ACC112 (cell line): ENCODE data around the gene KCNJ10.

ENCODE experiments used
- H2AFZ ChIP-seq: fragments of 200-600 bp; sonication (generic); one replicate; pipeline ENCODE4 v1.6.0; 2017; ENCODE audit warnings: antibody characterized with exemption, low read length; ENCODE audit not compliant: unreplicated experiment
- H3K27ac ChIP-seq: fragments of 200-600 bp; sonication (generic); 2 replicates; pipeline ENCODE4 v1.5.1; 2014; ENCODE audit warnings: low read depth, mild to moderate bottlenecking, antibody characterized with exemption, low read length, moderate library complexity
- H3K27me3 ChIP-seq: fragments of 200-600 bp; sonication (generic); 2 replicates; pipeline ENCODE4 v1.6.1; 2014; ENCODE audit warnings: mild to moderate bottlenecking, antibody characterized with exemption, low read length, moderate library complexity, mixed read lengths; ENCODE audit not compliant: insufficient read depth
- H3K36me3 ChIP-seq: fragments of 200-600 bp; sonication (generic); 2 replicates; pipeline ENCODE4 v1.6.1; 2016; ENCODE audit warnings: mild to moderate bottlenecking, antibody characterized with exemption, low read length, moderate library complexity, mixed read lengths; ENCODE audit not compliant: insufficient read depth
- H3K4me1 ChIP-seq: fragments of 200-600 bp; sonication (generic); one replicate; pipeline ENCODE4 v1.6.1; 2016; ENCODE audit warnings: low read length, mixed read lengths; ENCODE audit not compliant: insufficient read depth, unreplicated experiment, control insufficient read depth
- H3K4me3 ChIP-seq: fragments of 200-600 bp; sonication (generic); 2 replicates; pipeline ENCODE4 v1.5.1; 2014; ENCODE audit warnings: mild to moderate bottlenecking, low read depth, low read length
- H3K79me2 ChIP-seq: fragments of 200-600 bp; sonication (generic); one replicate; pipeline ENCODE4 v1.6.0; 2016; ENCODE audit warnings: low read length; ENCODE audit not compliant: control insufficient read depth, unreplicated experiment, insufficient read depth

The KCNJ10 gene

DNA sequence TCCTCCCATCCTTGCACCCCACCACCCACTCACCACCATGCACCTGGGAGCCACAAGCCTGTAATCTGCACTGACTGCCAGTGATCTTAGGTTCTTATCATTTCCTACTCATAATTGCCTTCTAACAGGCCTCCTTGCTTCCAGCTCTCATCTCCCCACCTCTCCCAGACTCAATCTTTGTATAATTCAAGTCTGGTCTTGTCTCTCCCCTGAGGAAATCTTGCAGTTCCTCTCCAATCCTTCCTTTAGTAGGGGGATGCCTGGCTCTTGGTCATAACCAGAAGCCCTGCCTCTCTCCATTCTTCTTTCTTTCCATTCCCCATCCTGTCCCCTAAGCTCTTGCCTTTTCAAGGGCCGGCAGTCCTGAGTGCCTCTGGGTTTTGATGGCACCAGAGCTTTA, 66.0 kb downstream of the KCNJ10 start:
- Histone ChIP-seq H3K4me1 (peaks cover 5% of the 10 kb centered on the region), H3K79me2 (no peaks in the 10 kb centered on the region), H3K36me3 (no peaks in the 10 kb centered on the region), H3K4me3 (no peak overlapping the region), H3K27ac (no peak overlapping the region), H2AFZ (no peak overlapping the region), H3K27me3 (no peaks in the 10 kb centered on the region)

DNA sequence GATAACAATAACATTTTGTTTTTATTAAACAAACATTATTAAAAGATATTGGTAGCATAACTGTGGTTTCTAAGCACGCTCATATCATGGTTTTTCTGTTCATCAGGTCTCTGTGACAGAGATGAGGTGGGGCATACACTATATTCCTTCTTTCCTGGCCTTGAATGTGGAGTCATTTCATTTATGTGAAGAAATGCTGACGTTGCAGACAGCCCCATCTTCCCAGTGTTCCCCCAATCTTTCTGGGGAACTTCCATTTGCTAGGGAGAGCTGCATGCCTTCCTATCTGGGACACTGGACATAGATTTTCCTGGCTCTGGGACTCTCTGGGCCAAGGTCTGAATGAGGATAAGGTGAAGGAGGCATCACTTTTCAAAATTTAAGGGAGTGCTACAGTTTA, 68.5 kb downstream of the KCNJ10 start:
- Histone ChIP-seq H2AFZ (no peak overlapping the region), H3K36me3 (no peaks in the 10 kb centered on the region), H3K4me3 (no peak overlapping the region), H3K4me1 (peaks cover 9% of the 10 kb centered on the region), H3K27ac (no peak overlapping the region), H3K27me3 (no peaks in the 10 kb centered on the region), H3K79me2 (no peaks in the 10 kb centered on the region)

- Histone ChIP-seq H3K27ac (no peak overlapping the region), H2AFZ (peak overlapping the region; percentile 29), H3K4me1 (peaks cover 19% of the 10 kb centered on the region), H3K36me3 (no peaks in the 10 kb centered on the region), H3K4me3 (no peak overlapping the region), H3K79me2 (no peaks in the 10 kb centered on the region), H3K27me3 (no peaks in the 10 kb centered on the region)
These were observed 70.8 kb downstream of the KCNJ10 start for GRCh38 chr1:159999204-159999603.

DNA sequence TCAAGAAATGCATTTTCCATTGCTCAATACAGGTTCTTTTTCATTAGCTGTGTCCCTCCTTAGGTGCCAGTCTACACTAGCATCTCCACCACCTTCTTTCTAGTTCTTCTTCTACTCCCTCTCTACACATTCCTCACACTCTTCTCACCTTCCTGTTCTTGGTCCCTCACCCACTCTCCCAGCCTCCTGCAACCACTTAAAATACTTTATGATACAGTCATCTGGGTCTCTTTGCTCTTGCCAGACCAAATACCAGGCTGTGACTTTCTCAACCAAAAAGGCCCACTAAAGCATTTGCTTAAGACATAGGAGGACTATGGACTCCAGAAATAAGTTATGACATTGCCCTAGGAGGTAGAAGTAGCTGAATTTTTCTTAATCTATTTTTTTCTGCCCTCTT, 73.3 kb downstream of the KCNJ10 start:
- Histone ChIP-seq H2AFZ (no peak overlapping the region), H3K27me3 (no peaks in the 10 kb centered on the region), H3K36me3 (no peaks in the 10 kb centered on the region), H3K4me3 (peak overlapping the region; percentile 23; the same call in 1 of the 2 replicates), H3K4me1 (peaks cover 19% of the 10 kb centered on the region), H3K79me2 (no peaks in the 10 kb centered on the region), H3K27ac (peak overlapping the region; percentile 25; the same call in 1 of the 2 replicates)

GRCh38 chr1:159994896-159995295, 75.1 kb downstream of the KCNJ10 start:
- Histone ChIP-seq H3K36me3 (no peaks in the 10 kb centered on the region), H3K4me3 (no peak overlapping the region), H3K27me3 (no peaks in the 10 kb centered on the region), H3K27ac (no peak overlapping the region), H2AFZ (no peak overlapping the region), H3K79me2 (no peaks in the 10 kb centered on the region), H3K4me1 (peaks cover 19% of the 10 kb centered on the region)

- H2AFZ ChIP-seq = no peak overlapping the region
- no peaks in the 10 kb centered on the region for H3K36me3 ChIP-seq
- H3K27ac ChIP-seq = no peak overlapping the region
- H3K27me3 ChIP-seq = no peaks in the 10 kb centered on the region
- H3K4me1 ChIP-seq = peaks cover 13% of the 10 kb centered on the region
- no peaks in the 10 kb centered on the region for H3K79me2 ChIP-seq
- no peak overlapping the region for H3K4me3 ChIP-seq
These were observed 76.0 kb downstream of the KCNJ10 start for GRCh38 chr1:159993911-159994310.

DNA sequence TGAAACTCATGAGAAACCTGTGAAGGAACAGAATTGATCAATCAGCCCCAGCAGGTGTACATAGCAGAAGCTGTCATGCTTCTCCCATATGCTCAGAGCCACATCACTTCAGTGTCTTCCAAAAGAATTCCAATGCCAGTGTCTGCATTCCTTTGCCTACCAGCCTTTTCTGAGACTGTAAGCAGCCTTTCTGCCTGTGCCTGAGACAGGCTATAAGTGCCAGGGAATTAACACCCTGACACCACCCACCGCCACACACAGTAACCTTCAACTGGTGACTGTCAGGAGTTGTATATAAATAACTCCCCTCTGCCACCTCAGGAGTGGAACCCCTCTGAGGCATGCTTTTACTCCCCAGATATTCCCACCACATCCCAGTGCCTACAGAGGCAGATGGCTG, 77.8 kb downstream of the KCNJ10 start:
- no peak overlapping the region for H3K4me3 ChIP-seq
- no peak overlapping the region for H2AFZ ChIP-seq
- H3K27ac ChIP-seq = no peak overlapping the region

DNA sequence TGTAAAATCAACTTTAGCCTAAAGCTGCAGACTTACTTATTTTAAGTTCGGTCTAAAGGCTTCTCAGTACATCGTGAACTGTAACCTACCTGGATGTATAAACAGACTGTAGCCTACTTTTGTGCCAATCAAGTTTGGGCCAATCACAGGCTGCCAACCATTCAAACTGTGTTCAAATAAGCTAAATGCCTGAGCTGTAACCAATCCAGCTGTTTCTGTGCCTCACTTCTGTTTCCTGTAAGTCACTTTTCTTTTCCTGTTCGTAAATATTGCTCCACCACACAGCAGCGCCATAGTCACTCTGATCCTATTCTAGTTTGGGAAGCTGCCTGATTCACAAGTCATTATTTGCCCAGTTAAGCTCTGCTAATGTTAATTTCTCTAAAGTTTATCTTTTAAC, 78.4 kb downstream of the KCNJ10 start:
- H3K27ac ChIP-seq = no peak overlapping the region
- no peak overlapping the region for H2AFZ ChIP-seq
- no peak overlapping the region for H3K4me3 ChIP-seq

More for the DNA sequence above, 77.8 kb downstream of the KCNJ10 start:
- H3K36me3 ChIP-seq = no peaks in the 10 kb centered on the region
- H3K4me1 ChIP-seq = peaks cover 13% of the 10 kb centered on the region
- no peaks in the 10 kb centered on the region for H3K27me3 ChIP-seq
- H3K79me2 ChIP-seq = no peaks in the 10 kb centered on the region

GRCh38 chr1:159990005-159990404, 80.0 kb downstream of the KCNJ10 start:
- Histone ChIP-seq H3K4me1 (no peaks in the 10 kb centered on the region), H3K79me2 (no peaks in the 10 kb centered on the region), H2AFZ (no peak overlapping the region)

More for the DNA sequence above, 78.4 kb downstream of the KCNJ10 start:
- Histone ChIP-seq H3K27me3 (no peaks in the 10 kb centered on the region), H3K79me2 (no peaks in the 10 kb centered on the region), H3K4me1 (peaks cover 10% of the 10 kb centered on the region), H3K36me3 (no peaks in the 10 kb centered on the region)

DNA sequence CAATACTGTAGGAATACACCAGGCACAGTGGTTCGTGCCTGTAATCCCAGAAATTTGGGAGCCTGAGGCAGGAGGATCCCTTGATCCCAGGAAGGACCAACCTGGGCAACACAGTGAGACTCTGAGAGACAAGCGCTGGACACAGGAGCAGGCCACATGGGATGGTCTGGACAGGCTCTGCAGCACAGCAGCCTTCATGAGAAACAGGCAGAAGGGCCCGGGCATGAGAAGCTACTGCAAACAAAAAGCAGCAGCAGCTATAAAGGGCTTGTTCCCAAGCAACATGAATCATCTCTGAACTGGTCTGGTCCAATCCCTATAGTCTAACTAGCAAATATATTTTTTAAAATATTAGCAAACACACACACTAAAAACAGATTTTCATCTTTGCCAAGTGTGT, 80.4 kb downstream of the KCNJ10 start:
- H3K4me1 ChIP-seq = no peaks in the 10 kb centered on the region
- H3K27ac ChIP-seq = no peak overlapping the region
- no peaks in the 10 kb centered on the region for H3K27me3 ChIP-seq
- no peak overlapping the region for H2AFZ ChIP-seq
- no peaks in the 10 kb centered on the region for H3K79me2 ChIP-seq
- H3K36me3 ChIP-seq = no peaks in the 10 kb centered on the region
- no peak overlapping the region for H3K4me3 ChIP-seq

More at GRCh38 chr1:159990005-159990404, 80.0 kb downstream of the KCNJ10 start:
- H3K36me3 ChIP-seq = no peaks in the 10 kb centered on the region
- H3K27me3 ChIP-seq = no peaks in the 10 kb centered on the region
- no peak overlapping the region for H3K27ac ChIP-seq
- H3K4me3 ChIP-seq = no peak overlapping the region

- Histone ChIP-seq H3K4me1 (no peaks in the 10 kb centered on the region), H3K27ac (no peak overlapping the region), H3K27me3 (no peaks in the 10 kb centered on the region), H3K4me3 (no peak overlapping the region), H2AFZ (no peak overlapping the region), H3K79me2 (no peaks in the 10 kb centered on the region), H3K36me3 (no peaks in the 10 kb centered on the region)
These were observed 82.0 kb downstream of the KCNJ10 start for GRCh38 chr1:159988006-159988405.
